Cardiac muscle cell (in vitro differentiated cells and primary cell): ENCODE results near the gene ZNF334. TPM values are rescaled to one million over a fixed set of nuclear protein-coding genes. Genes with fewer than 3 reads are reported as not detected.

Experiments
- DNase-seq, 2 donors: peaks; one replicate each; pipeline versions ENCODE4 v3.0.0 to v3.0.0-alpha.2; 2010 to 2017; ENCODE audit warnings: low read depth in 1 of 2, low spot score in 1 of 2
- H3K27ac ChIP-seq: fragments of 200-600 bp; sonication (generic); 2 replicates; pipeline ENCODE4 v1.5.1; 2016
- H3K27me3 ChIP-seq: fragments of 200-600 bp; sonication (generic); 2 replicates; pipeline ENCODE4 v1.6.0; 2016; ENCODE audit warnings: control low read depth
- H3K36me3 ChIP-seq: fragments of 200-600 bp; sonication (generic); 2 replicates; pipeline ENCODE4 v1.5.1; 2016; ENCODE audit warnings: control low read depth
- H3K4me1 ChIP-seq: fragments of 200-600 bp; sonication (generic); 2 replicates; pipeline ENCODE4 v1.8.1; 2017; ENCODE audit warnings: low read depth, mild to moderate bottlenecking, mixed run types
- H3K4me3 ChIP-seq: fragments of 200-600 bp; sonication (generic); 2 replicates; pipeline ENCODE4 v1.5.1; 2016; ENCODE audit warnings: mild to moderate bottlenecking
- H3K9me3 ChIP-seq: fragments of 200-600 bp; sonication (generic); 2 replicates; pipeline ENCODE4 v1.5.1; 2017; ENCODE audit warnings: low read depth, mild to moderate bottlenecking, control low read depth
- polyA plus RNA-seq: library from polyadenylated mRNA; unstranded; fragments of >200 nt; fragmentation: Nextera tagmentation; extraction: Ambion mirVana; gene quantifications from 2 replicates; pipeline ENCODE4 v1.2.1, GENCODE V29; 2016
- total RNA-seq: library from RNA; depleted of rRNA; stranded (reverse); fragments of >200 nt; gene quantifications from 2 replicates; pipeline ENCODE4 v1.2.3, GENCODE V29; 2016
- TF ChIP-seq, protein P1 (sequence below): IDR thresholded peaks from 2 replicates; pipeline ENCODE4 v1.5.1; 2012; ENCODE audit warnings: low read depth, mild to moderate bottlenecking, low read length

Gene ZNF334
- total and polyA plus RNA-seq, 2 experiments from 2014 or later: 10.9 to 13.4 TPM

DNA sequence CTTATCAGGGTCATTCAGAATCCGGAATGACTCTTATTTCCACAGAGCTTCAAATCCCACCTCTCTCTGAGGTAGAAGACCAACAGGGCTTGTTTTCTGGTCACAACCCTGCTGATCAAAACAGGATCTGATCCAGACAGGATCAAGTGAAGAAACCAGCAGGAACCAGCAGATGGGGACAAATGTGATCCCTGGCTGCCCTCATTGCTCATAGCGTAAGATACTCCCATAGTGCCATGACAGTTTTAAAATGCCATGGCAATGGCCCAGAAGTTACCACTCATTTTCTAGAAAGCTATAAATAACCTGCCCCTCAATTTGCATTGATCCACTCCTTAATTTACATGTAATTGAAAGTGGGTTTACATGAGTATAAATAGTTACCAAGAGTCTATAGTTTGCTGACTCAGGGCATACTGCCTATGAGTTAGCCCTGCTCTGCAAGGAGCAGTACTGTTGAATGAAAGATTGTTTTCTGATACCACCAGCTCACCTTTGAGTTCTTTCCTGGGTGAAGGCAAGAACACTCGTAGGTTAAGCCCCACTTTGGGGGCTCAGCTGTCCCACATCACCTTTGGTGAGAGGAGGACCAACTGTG, 6.2 kb upstream of the ZNF334 start:
- no peaks in the 10 kb centered on the region for H3K4me1 ChIP-seq
- H3K4me3 ChIP-seq: no peak overlapping the region
- no peak for DNase-seq
- H3K9me3 ChIP-seq: no peaks in the 10 kb centered on the region
- no peak overlapping the region for H3K27ac ChIP-seq
- no peaks in the 10 kb centered on the region for H3K36me3 ChIP-seq
- TF ChIP-seq, protein P1, sequence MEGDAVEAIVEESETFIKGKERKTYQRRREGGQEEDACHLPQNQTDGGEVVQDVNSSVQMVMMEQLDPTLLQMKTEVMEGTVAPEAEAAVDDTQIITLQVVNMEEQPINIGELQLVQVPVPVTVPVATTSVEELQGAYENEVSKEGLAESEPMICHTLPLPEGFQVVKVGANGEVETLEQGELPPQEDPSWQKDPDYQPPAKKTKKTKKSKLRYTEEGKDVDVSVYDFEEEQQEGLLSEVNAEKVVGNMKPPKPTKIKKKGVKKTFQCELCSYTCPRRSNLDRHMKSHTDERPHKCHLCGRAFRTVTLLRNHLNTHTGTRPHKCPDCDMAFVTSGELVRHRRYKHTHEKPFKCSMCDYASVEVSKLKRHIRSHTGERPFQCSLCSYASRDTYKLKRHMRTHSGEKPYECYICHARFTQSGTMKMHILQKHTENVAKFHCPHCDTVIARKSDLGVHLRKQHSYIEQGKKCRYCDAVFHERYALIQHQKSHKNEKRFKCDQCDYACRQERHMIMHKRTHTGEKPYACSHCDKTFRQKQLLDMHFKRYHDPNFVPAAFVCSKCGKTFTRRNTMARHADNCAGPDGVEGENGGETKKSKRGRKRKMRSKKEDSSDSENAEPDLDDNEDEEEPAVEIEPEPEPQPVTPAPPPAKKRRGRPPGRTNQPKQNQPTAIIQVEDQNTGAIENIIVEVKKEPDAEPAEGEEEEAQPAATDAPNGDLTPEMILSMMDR: no peak
- peaks cover 17% of the 10 kb centered on the region for H3K27me3 ChIP-seq

DNA sequence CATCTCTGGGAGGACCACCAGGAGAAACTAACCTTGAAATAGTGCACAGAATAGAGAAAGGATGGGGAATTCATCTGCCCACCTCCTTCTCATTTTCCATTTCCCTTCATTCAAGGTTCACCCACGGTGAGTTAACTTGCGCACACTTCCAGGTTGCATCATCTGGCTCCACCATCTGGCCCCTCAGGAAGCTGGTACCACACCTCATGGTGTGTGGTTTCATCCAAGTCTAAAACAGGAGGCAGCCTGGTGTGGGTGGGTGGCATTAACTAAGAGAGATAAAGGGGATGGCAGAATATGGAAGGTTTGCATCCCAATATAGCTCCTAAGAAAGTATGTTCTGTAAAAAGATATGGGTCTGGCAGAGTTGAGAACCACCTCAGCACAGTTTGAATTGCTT, 3.8 kb downstream of the ZNF334 start:
- TF ChIP-seq, protein P1: no peak
- H3K27me3 ChIP-seq: no peaks in the 10 kb centered on the region
- DNase-seq: no peak

DNA sequence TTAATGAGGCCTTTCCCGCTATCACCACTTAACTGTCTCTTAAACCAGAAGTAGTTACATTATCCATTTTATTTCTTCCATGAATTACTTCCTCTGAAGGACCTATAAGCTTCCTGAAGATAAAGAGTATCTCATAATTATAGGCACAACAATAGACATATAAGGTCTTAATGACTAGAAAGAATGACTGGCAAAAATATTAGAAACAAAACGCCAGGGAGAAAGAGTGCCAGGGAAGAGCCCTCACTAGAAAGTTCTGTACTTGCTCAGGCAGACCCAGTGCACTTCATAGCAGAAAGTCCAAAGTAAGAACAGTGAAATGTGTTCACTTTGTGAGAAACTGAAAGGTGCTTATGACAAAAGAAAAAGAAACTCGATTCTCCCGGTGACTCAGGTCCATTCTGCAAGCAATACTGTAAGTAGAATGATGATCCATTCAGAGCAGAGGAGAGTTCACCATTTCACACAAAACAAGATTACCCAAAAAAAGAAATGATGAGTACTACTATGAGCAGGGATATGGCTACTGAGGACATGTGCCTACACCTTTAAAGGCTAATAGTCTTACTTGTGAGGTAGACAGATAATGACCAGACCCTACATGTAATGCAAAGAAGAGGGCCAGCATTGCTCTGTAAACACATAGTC, 5.5 kb downstream of the ZNF334 start:
- Histone ChIP-seq H3K4me1 (peaks cover 5% of the 10 kb centered on the region), H3K36me3 (peaks cover 15% of the 10 kb centered on the region), H3K4me3 (no peak overlapping the region), H3K27me3 (no peaks in the 10 kb centered on the region), H3K9me3 (no peaks in the 10 kb centered on the region), H3K27ac (no peak overlapping the region)
- DNase-seq: no peak
- TF ChIP-seq, protein P1: no peak

More for the DNA sequence above, 3.8 kb downstream of the ZNF334 start:
- Histone ChIP-seq H3K4me3 (no peak overlapping the region), H3K27ac (no peak overlapping the region), H3K36me3 (peaks cover under 1% of the 10 kb centered on the region), H3K4me1 (peaks cover 5% of the 10 kb centered on the region), H3K9me3 (no peaks in the 10 kb centered on the region)

DNA sequence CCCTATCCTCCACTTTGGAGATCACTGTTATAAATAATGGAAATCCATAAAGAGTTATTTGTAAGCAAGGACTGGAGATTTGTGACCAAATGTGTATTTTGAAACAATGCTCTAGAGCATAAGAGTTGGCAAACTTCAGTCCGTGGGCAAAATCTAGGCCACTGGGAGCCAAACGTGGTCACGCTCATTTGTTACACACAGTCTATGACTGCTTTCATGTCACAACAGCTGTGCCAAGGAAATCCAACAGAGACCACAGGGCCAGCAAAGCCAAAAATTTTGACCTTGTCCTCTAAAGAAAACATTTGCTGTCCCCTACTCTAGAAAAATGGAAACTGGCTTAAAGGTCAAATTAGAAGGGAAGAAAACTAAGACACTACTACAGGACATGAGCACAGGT, 7.9 kb downstream of the ZNF334 start:
- Histone ChIP-seq H3K36me3 (peaks cover 15% of the 10 kb centered on the region), H3K27ac (no peak overlapping the region), H3K4me3 (no peak overlapping the region), H3K9me3 (peaks cover 4% of the 10 kb centered on the region), H3K27me3 (no peaks in the 10 kb centered on the region), H3K4me1 (no peaks in the 10 kb centered on the region)
- DNase-seq: no peak
- TF ChIP-seq, protein P1: no peak

DNA sequence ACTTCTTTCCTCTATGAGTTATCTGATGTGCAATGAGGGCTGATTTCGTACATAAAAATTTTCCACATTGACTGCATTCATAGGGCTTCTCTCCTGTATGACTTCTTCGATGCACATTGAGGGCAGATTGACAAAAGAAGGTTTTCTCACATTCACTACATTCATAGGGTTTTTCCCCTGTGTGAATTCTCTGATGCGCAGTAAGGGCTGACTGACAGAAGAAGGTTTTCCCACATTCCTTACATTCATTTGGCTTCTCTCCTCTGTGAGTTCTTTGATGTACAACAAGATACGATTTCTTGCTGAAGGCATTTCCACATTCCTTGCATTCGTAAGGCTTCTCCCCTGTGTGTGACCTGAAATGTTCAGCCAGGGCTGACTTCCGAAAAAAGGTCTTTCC, 11.4 kb downstream of the ZNF334 start:
- H3K36me3 ChIP-seq: peaks cover 15% of the 10 kb centered on the region
- H3K4me3 ChIP-seq: no peak overlapping the region
- peaks cover 11% of the 10 kb centered on the region for H3K9me3 ChIP-seq
- no peak overlapping the region for H3K27ac ChIP-seq
- no peaks in the 10 kb centered on the region for H3K27me3 ChIP-seq
- TF ChIP-seq, protein P1: no peak
- no peaks in the 10 kb centered on the region for H3K4me1 ChIP-seq
- DNase-seq: no peak
